GM21737 (cell line): Measurements from ENCODE around the gene GDF10.

ENCODE experiments used
- ATAC-seq: cut with Tn5 transposase; IDR thresholded peaks from one replicate; pipeline ENCODE4 v1.9.1; 2021; ENCODE audit warnings: mild to moderate bottlenecking, moderate library complexity; ENCODE audit not compliant: unreplicated experiment

Gene GDF10

DNA sequence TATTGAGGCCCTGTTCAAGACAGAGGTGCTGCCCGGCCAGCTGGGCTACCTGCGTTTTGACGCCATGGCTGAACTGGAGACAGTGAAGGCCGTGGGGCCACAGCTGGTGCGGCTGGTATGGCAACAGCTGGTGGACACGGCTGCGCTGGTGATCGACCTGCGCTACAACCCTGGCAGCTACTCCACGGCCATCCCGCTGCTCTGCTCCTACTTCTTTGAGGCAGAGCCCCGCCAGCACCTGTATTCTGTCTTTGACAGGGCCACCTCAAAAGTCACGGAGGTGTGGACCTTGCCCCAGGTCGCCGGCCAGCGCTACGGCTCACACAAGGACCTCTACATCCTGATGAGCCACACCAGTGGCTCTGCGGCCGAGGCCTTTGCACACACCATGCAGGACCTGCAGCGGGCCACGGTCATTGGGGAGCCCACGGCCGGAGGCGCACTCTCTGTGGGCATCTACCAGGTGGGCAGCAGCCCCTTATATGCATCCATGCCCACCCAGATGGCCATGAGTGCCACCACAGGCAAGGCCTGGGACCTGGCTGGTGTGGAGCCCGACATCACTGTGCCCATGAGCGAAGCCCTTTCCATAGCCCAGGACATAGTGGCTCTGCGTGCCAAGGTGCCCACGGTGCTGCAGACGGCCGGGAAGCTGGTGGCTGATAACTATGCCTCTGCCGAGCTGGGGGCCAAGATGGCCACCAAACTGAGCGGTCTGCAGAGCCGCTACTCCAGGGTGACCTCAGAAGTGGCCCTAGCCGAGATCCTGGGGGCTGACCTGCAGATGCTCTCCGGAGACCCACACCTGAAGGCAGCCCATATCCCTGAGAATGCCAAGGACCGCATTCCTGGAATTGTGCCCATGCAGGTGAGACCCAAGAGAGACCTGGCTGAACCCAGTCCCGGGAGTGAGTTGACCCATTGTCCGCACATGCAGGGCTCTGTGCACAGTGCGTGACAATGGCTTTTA, 51.0 kb downstream of the GDF10 start:
- no peak for ATAC-seq

DNA sequence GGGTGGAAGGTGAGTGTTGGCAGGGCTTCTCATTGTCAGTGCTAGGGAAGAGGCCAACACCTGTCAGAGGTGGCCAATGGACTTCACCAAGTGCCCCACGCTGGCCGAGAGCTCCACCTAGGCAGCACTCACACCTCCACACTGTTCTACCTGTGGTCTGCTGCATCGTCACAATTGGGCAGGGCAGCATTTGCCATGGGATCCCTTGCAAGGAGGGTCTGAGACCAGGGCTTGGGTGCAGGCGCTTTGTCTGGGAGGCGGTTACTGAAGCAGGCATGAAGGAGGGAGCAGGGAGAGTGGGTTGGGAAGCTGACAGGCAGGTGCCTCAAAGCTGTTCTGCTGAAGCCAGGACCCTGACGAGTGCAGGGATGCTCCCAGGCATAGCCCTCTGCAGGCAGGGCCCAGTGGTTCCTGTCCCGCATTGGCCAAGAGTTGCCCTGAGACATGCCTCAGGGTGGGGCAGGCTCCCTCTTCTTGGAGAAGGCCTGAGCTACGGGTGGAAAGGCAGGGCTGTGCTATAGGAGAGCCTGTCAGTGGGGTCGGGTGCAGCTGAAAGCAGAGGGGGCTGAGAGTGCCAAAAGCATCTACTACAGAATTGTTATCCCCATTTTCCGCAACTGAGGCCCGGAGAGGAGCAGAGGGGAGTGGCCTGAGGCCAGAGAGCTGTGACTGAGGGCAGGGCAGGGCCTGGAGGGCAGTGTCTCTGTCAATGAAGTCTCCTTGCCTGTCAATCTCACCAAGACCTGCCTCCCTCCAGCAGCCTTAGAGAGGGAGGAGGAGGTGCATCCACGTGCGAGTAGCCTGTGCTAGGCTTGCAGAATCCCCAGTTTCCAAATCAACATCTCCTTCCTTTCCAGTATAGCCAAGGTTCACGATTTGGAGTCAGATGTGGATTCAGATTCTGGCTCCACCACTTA, 52.2 kb downstream of the GDF10 start:
- no peak for ATAC-seq

DNA sequence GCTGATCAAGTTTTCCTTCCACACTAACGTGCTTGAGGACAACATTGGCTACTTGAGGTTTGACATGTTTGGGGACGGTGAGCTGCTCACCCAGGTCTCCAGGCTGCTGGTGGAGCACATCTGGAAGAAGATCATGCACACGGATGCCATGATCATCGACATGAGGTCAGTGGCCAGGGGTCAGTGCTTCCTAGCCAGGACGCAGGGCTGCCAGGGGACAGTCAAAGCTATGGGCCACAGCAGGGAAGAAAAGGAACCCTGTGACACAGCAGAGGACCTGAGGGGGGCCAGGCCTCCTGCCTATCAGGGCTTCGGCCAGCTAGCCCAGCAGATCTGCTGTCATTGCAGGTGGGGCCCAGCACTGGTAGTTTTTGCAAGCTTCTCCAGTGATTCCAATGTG, 53.4 kb downstream of the GDF10 start:
- ATAC-seq: no peak

- ATAC-seq: no peak
Measured at GRCh38 chr10:47354165-47354564, 54.2 kb downstream of the GDF10 start.

- no peak for ATAC-seq
Measured at GRCh38 chr10:47354900-47355299, 54.9 kb downstream of the GDF10 start.

GRCh38 chr10:47356708-47357107, 56.7 kb downstream of the GDF10 start:
- no peak for ATAC-seq

DNA sequence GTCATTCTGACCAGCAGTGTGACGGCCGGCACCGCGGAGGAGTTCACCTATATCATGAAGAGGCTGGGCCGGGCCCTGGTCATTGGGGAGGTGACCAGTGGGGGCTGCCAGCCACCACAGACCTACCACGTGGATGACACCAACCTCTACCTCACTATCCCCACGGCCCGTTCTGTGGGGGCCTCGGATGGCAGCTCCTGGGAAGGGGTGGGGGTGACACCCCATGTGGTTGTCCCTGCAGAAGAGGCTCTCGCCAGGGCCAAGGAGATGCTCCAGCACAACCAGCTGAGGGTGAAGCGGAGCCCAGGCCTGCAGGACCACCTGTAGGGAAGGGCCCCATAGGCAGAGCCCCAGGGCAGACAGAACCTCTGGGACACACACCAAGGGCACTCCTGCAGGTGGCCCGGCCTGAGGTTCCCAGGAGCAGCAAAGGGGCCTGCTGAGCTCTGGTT, 57.2 kb downstream of the GDF10 start:
- ATAC-seq: no peak

DNA sequence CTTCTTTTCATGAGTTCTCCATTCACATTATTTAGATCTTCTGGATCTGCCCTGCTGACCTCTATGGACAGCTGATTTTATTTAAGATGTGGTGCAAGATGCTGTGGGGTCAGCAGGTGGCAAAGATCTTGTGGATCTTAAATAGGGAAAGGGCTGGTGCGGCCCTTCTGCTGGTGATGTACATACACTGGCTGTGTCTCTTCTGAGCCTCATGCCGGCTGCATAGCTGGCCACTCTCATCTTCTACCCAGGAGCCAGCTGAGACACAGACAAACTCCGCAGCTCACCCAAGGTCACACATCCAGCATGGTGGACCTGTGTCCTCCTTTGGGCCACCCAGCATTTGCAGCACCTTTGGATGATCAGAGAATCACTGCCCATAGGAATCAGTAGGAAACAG, 57.9 kb downstream of the GDF10 start:
- ATAC-seq: no peak

DNA sequence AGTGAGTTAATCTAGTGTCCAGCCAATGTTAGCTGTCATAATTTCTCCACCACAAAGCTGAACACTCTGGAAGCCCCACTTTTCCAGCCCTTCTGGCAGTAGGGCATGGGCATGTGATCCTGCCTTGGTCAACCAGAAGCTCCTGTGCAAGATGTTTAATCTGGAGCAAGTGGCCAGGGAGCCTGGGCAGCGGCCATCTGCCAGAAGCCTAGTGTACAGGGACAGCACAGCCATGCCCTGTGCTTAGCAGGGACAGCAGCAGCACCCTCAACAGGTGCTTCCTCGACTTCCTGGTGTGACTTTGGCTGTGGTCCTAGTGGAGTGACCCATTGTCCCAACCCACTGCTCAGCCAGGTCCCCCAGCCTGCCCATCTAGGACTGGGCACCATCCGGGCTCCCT, 58.5 kb downstream of the GDF10 start:
- no peak for ATAC-seq

DNA sequence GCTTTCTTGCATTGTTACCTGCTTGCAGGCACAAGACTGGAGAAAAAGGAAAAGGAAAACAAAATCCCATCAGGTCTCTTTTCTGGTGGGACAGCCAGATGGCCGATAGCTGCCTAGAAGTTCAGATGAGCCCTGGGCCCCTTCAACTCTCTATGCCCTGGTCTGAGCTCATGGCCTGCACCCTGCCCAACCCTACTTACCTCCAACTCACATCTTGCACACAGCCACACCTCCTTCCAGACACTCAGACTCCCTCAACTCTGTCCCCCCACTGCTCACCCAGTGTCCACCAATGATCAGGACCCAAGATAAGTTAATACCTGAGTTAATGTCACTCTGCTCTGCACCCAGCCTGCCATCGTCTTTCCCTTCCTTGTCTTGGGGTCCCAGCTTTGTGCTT, 59.1 kb downstream of the GDF10 start:
- ATAC-seq: no peak

GRCh38 chr10:47359626-47360418, 59.8 kb downstream of the GDF10 start:
- ATAC-seq: no peak

DNA sequence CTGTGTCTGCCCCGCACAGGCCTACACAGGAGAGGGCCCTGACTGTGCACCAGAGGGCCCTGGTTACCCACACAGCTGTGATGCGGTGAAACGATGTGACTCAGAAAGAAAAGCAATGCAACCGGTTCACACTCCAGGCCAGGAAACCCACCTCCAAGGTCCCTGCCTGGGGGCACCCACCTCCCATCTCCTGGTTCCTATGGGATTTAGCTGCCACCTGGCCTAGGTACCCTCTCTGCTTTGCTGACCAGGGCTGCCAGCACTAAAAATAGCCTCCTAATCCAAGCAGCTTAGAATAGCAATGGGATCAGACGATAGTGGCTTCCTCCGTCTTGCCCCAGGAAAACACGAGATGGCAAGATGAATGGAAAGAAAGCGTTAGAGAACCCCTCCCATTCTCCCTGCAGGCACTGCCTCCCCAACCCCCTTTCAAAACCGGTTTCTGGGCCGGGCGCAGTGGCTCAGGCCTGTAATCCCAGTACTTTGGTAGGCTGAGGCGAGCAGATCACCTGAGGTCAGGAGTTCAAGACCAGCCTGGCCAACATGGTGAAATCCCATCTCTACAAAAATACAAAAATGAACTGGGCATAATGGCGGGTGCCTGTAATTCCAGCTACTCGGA, 60.5 kb downstream of the GDF10 start:
- ATAC-seq: no peak

- ATAC-seq: no peak
Measured at GRCh38 chr10:47361293-47361692, 61.3 kb downstream of the GDF10 start.

DNA sequence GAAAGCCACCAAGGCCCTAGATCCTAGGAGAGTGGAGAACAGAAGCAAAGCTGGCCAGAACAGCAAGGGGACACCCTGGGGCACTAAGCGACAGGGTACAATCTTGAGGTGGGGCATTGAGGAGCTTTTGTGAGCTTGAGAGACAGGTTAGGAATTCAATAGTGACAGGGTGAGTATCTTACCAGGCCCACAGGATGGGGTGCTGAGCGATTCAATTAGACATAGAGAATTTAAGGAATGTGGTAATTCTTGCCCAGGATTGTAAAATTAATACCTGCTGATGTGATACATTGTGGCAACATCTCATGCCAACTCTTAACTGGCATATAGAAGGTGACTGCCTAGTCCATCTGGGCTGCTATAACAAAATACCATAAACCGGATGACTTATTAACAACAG, 62.2 kb downstream of the GDF10 start:
- ATAC-seq: no peak
